LHCN-M2 (cell line): ENCODE data around the gene CNOT4. TPM values are rescaled to one million over a fixed set of nuclear protein-coding genes. Genes with fewer than 3 reads are reported as not detected.
"Not testable (repeated sequence)": the region's sequence is repeated elsewhere in the genome, so short reads cannot be mapped to it uniquely, and the experiment has no call there.

Experiments
- DNase-seq: peaks from one replicate; pipeline ENCODE4 v3.0.0-alpha.2; 2012; ENCODE audit warnings: low read depth
- total RNA-seq: library from RNA; depleted of rRNA; stranded (reverse); fragments of >200 nt; gene quantifications from 2 replicates; pipeline ENCODE4 v1.2.3, GENCODE V29; 2014

The CNOT4 gene
- total RNA-seq, 1 experiment from 2014 or later, result 15.7 TPM

- DNase-seq, result no peak
These were observed 50.8 kb downstream of the CNOT4 start for GRCh38 chr7:135459076-135459475.

- DNase-seq, result no peak
These were observed 55.8 kb downstream of the CNOT4 start for GRCh38 chr7:135454060-135454459.

GRCh38 chr7:135449436-135449835, 60.5 kb downstream of the CNOT4 start:
- DNase-seq, result no peak

- no peak for DNase-seq
These were observed 61.1 kb downstream of the CNOT4 start for GRCh38 chr7:135448753-135449152.

GRCh38 chr7:135447748-135448147, 62.2 kb downstream of the CNOT4 start:
- peak; percentile 7 for DNase-seq

- no peak for DNase-seq
These were observed 64.2 kb downstream of the CNOT4 start for GRCh38 chr7:135445690-135446089.

GRCh38 chr7:135445266-135445665, 64.6 kb downstream of the CNOT4 start:
- DNase-seq, result not testable (repeated sequence)

GRCh38 chr7:135441791-135442190, 68.1 kb downstream of the CNOT4 start:
- DNase-seq, result peak; percentile 81

- DNase-seq, result no peak
These were observed 75.9 kb downstream of the CNOT4 start for GRCh38 chr7:135434047-135434446.

- no peak for DNase-seq
These were observed 79.3 kb downstream of the CNOT4 start for GRCh38 chr7:135430626-135431025.

GRCh38 chr7:135428879-135429278, 81.0 kb downstream of the CNOT4 start:
- no peak for DNase-seq

- DNase-seq, result no peak
These were observed 81.9 kb downstream of the CNOT4 start for GRCh38 chr7:135428011-135428410.

- no peak for DNase-seq
These were observed 82.7 kb downstream of the CNOT4 start for GRCh38 chr7:135427166-135427565.

GRCh38 chr7:135425036-135425435, 84.9 kb downstream of the CNOT4 start:
- no peak for DNase-seq

- peak; percentile 32 for DNase-seq
These were observed 89.1 kb downstream of the CNOT4 start for GRCh38 chr7:135420786-135421185.

- no peak for DNase-seq
These were observed 93.5 kb downstream of the CNOT4 start for GRCh38 chr7:135416431-135416830.

GRCh38 chr7:135414850-135415439, 95.0 kb downstream of the CNOT4 start:
- peak; percentile 63 for DNase-seq

GRCh38 chr7:135414208-135414607, 95.7 kb downstream of the CNOT4 start:
- no peak for DNase-seq

GRCh38 chr7:135411098-135411497, 98.8 kb downstream of the CNOT4 start:
- no peak for DNase-seq

GRCh38 chr7:135410543-135410942, 99.4 kb downstream of the CNOT4 start:
- no peak for DNase-seq

GRCh38 chr7:135409845-135410542, 99.9 kb downstream of the CNOT4 start:
- DNase-seq, result no peak

GRCh38 chr7:135407884-135408283, 102.0 kb downstream of the CNOT4 start:
- no peak for DNase-seq

- no peak for DNase-seq
These were observed 103.0 kb downstream of the CNOT4 start for GRCh38 chr7:135406918-135407317.
